MM.1S (cell line): ENCODE results near the gene MECP2.

ENCODE experiments used
- DNase-seq: peaks from one replicate; pipeline ENCODE4 v3.0.0-alpha.2; 2015
- H2AFZ ChIP-seq: fragments of 300-600 bp; sonication (generic); 2 replicates; pipeline ENCODE4 v1.6.0; 2016; ENCODE audit warnings: antibody characterized with exemption, low read length
- H3F3A ChIP-seq: fragments of 300-600 bp; sonication (generic); 2 replicates; pipeline ENCODE4 v1.6.1; 2016; ENCODE audit warnings: mild to moderate bottlenecking, antibody characterized with exemption, low read length, moderate library complexity, mixed read lengths; ENCODE audit not compliant: insufficient read depth
- H3K27ac ChIP-seq: fragments of 300-600 bp; sonication (generic); 2 replicates; pipeline ENCODE4 v1.5.1; 2016; ENCODE audit warnings: mild to moderate bottlenecking, low read length
- H3K27me3 ChIP-seq: fragments of 300-600 bp; sonication (generic); replicated peaks from 2 replicates; pipeline ENCODE4 v1.6.0; 2016; ENCODE audit warnings: low read length; ENCODE audit not compliant: insufficient read depth
- H3K36me3 ChIP-seq: fragments of 300-600 bp; sonication (generic); replicated peaks from 2 replicates; pipeline ENCODE4 v1.6.1; 2016; ENCODE audit warnings: mild to moderate bottlenecking, low read length, mixed read lengths; ENCODE audit not compliant: insufficient read depth
- H3K4me1 ChIP-seq: fragments of 300-600 bp; sonication (generic); 2 replicates; pipeline ENCODE4 v1.6.1; 2016; ENCODE audit warnings: low read length, mixed read lengths
- H3K4me2 ChIP-seq: fragments of 300-600 bp; sonication (generic); 2 replicates; pipeline ENCODE4 v1.6.0; 2016; ENCODE audit warnings: low read depth, low read length
- H3K4me3 ChIP-seq: fragments of 300-600 bp; sonication (generic); 2 replicates; pipeline ENCODE4 v1.5.1; 2016; ENCODE audit warnings: low read length, mixed read lengths
- H3K79me2 ChIP-seq: fragments of 300-600 bp; sonication (generic); 2 replicates; pipeline ENCODE4 v1.6.1; 2016; ENCODE audit warnings: mixed run types, low read length, mixed read lengths
- H3K9ac ChIP-seq: fragments of 300-600 bp; sonication (generic); 2 replicates; pipeline ENCODE4 v1.6.1; 2016; ENCODE audit warnings: low read length, mixed read lengths
- H3K9me2 ChIP-seq: fragments of 300-600 bp; sonication (generic); replicated peaks from 2 replicates; pipeline ENCODE4 v1.6.1; 2016; ENCODE audit warnings: mild to moderate bottlenecking, low read length, mixed read lengths; ENCODE audit not compliant: insufficient read depth
- H3K9me3 ChIP-seq: fragments of 300-600 bp; sonication (generic); replicated peaks from 2 replicates; pipeline ENCODE4 v1.6.1; 2016; ENCODE audit warnings: mild to moderate bottlenecking, low read length, mixed read lengths; ENCODE audit not compliant: insufficient read depth
- H4K20me1 ChIP-seq: fragments of 300-600 bp; sonication (generic); 2 replicates; pipeline ENCODE4 v1.6.1; 2016; ENCODE audit warnings: mild to moderate bottlenecking, low read length, moderate library complexity, mixed read lengths; ENCODE audit not compliant: insufficient read depth
- CTCF ChIP-seq: fragments of 300-600 bp; sonication (generic); IDR thresholded peaks from 2 replicates; pipeline ENCODE4 v1.5.1; 2016; ENCODE audit warnings: antibody characterized with exemption, low read length, mixed read lengths
- EZH2 ChIP-seq: fragments of 300-600 bp; sonication (generic); optimal IDR thresholded peaks from 2 replicates; pipeline ENCODE3; 2017; ENCODE audit warnings: low read depth, mild to moderate bottlenecking, antibody characterized with exemption, low read length, mixed read lengths
- EZH2phosphoT487 ChIP-seq: fragments of 300-600 bp; sonication (generic); IDR thresholded peaks from 2 replicates; pipeline ENCODE4 v1.6.1; 2018; ENCODE audit warnings: antibody characterized with exemption, low read length

MECP2 gene

GRCh38 chrX:154131955-154132354 is 34.4 kb upstream of the MECP2 start:
- H3K4me3 ChIP-seq, result no peak overlapping the region
- no peaks in the 10 kb centered on the region for H3K36me3 ChIP-seq
- H3K9me2 ChIP-seq, result no peaks in the 10 kb centered on the region
- no peak for TF ChIP-seq CTCF
- no peak for TF ChIP-seq EZH2phosphoT487
- TF ChIP-seq EZH2, result no peak
- H3K9ac ChIP-seq, result no peak overlapping the region
- no peaks in the 10 kb centered on the region for H3K4me1 ChIP-seq
- 0 out of 2 replicates have a peak, but pooled peaks cover 6% of the 10 kb centered on the region for H3K27me3 ChIP-seq
- H3K9me3 ChIP-seq, result no peaks in the 10 kb centered on the region
- H3K27ac ChIP-seq, result no peak overlapping the region
- H4K20me1 ChIP-seq, result no peaks in the 10 kb centered on the region
- H3K4me2 ChIP-seq, result no peak overlapping the region
- H2AFZ ChIP-seq, result no peak overlapping the region
- H3F3A ChIP-seq, result no peaks in the 10 kb centered on the region
- no peaks in the 10 kb centered on the region for H3K79me2 ChIP-seq
- no peak for DNase-seq

DNA sequence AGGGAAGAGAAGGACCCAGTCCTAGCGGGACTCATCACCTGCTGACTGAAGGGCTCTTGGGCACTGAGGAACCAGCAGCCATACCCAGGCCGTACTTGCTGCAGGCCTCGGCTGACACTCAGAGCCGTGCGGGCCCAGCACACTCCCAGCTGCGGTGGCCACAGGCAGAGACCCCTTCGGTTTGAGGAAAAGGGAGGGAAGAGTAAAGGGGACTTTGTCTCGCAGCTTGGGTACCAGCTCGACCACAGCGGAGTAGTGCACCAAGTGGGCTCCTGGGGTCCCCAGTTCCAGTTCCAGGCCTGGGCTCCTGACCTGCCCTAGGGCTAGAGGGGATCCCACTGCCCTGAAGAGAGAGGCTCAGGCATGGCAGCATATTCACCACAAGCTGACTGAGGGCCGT is 28.6 kb upstream of the MECP2 start:
- no peak overlapping the region for H3K4me2 ChIP-seq
- H2AFZ ChIP-seq, result no peak overlapping the region
- H3K27ac ChIP-seq, result no peak overlapping the region
- no peaks in the 10 kb centered on the region for H3K9me3 ChIP-seq
- no peaks in the 10 kb centered on the region for H3K79me2 ChIP-seq
- H3K27me3 ChIP-seq, result no peaks in the 10 kb centered on the region
- no peaks in the 10 kb centered on the region for H3K36me3 ChIP-seq
- no peak overlapping the region for H3K9ac ChIP-seq
- no peak for TF ChIP-seq CTCF
- TF ChIP-seq EZH2, result no peak
- TF ChIP-seq EZH2phosphoT487, result no peak
- H3K4me1 ChIP-seq, result no peaks in the 10 kb centered on the region
- no peak overlapping the region for H3K4me3 ChIP-seq
- no peaks in the 10 kb centered on the region for H3K9me2 ChIP-seq
- no peaks in the 10 kb centered on the region for H4K20me1 ChIP-seq
- DNase-seq, result no peak
- H3F3A ChIP-seq, result no peaks in the 10 kb centered on the region

DNA sequence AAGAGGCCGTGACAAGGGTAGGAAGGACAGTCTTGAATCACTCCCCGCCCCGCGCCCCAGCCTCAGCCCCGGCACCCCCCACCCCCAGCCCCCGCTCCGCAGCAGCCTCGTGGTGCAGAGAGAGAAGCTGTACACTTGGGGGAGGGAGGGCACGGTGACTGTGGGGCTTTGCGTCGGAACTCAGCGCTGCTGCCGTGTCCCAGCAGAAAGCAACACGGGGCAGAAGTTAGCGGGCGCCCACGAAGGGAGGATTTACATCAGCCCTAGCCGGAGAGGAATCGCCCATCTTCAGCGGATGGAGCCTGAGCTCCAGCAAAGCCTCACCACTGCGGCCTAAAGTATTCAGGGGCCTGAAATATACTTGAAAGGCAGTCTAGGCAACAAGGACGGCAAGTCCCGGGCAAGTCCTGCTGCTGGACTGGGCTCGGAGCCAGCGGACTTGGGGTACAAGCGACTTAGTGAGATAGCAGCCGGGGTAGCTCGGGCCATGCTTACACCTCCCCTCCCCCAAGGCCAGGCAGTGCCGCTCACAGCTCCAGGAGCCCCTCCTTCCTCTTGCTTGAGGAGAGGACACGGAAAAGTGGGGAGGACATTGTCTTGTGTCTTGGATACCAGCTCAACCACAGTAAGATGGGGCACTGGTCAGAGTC is 28.0 kb upstream of the MECP2 start:
- no peak overlapping the region for H3K4me2 ChIP-seq
- no peak for DNase-seq
- no peaks in the 10 kb centered on the region for H3K9me2 ChIP-seq
- H3K4me1 ChIP-seq, result no peaks in the 10 kb centered on the region
- H2AFZ ChIP-seq, result no peak overlapping the region
- no peaks in the 10 kb centered on the region for H3F3A ChIP-seq
- H3K27me3 ChIP-seq, result no peaks in the 10 kb centered on the region
- no peak overlapping the region for H3K9ac ChIP-seq
- no peak overlapping the region for H3K27ac ChIP-seq
- no peak for TF ChIP-seq CTCF
- no peak for TF ChIP-seq EZH2phosphoT487
- TF ChIP-seq EZH2, result no peak
- H3K9me3 ChIP-seq, result no peaks in the 10 kb centered on the region
- no peaks in the 10 kb centered on the region for H3K79me2 ChIP-seq
- no peak overlapping the region for H3K4me3 ChIP-seq
- H4K20me1 ChIP-seq, result no peaks in the 10 kb centered on the region
- H3K36me3 ChIP-seq, result no peaks in the 10 kb centered on the region
